ENCODE results near the gene EXOC6.
"Not testable (repeated sequence)": the region's sequence is repeated elsewhere in the genome, so short reads cannot be mapped to it uniquely, and the experiment has no call there.

EXOC6 gene

DNA sequence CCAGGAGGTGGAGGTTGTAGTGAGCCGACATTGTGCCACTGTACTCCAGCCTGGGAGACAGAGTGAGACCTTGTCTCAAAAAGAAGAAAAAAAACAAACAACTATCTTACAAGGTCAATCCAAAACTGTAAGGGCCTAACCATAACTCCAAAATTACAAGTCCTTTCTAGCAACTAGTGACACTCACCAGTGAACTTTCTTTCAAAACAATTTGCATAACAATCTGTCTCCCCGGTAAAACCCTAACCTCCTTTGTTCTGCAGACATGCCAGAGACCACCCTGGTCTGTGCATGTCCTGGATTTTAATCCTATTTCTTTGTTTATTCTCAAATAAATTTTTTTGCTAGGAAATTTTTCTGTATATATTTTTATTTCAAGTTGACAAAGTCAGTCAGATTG, 68.1 kb downstream of the EXOC6 start:
- Histone ChIP-seq H3K4me1 (ENCODE audit: control insufficient read depth, insufficient read depth, low read length) (no peaks in the 10 kb centered on the region), H3K27me3 (ENCODE audit: control insufficient read depth, insufficient read depth, low read length) (no peaks in the 10 kb centered on the region), H3K9me3 (replicated peaks; ENCODE audit: low read length) (peaks cover 3% of the 10 kb centered on the region), H3K4me3 (ENCODE audit: low read length) (no peak overlapping the region), H3K9ac (ENCODE audit: low read depth, low read length) (no peak overlapping the region), H3K4me2 (ENCODE audit: low read length) (no peak overlapping the region), H3K36me3 (ENCODE audit: insufficient read depth, low read length) (no peaks in the 10 kb centered on the region)

DNA sequence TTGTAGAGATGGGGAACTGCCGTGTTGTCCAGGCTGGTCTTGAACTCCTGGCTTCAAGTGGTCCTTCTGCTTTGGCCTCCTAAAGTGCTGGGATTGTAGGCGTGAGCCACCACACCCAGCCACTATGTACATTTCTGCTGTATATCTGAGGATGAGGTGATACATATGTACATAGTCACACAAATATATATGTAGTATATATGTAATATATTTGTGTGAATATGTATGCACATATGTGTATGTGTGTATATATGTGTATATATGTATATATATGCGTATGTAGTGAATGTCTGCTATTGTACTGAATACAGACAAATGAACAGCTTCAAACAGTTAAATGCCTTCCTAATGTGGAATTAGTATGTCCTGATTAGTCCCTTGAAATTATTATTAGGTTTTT, 70.3 kb downstream of the EXOC6 start:
- no peaks in the 10 kb centered on the region for H3K36me3 ChIP-seq (ENCODE audit: insufficient read depth, low read length)
- H3K27me3 ChIP-seq (ENCODE audit: control insufficient read depth, insufficient read depth, low read length) = no peaks in the 10 kb centered on the region
- H3K4me3 ChIP-seq (ENCODE audit: low read length) = no peak overlapping the region

DNA sequence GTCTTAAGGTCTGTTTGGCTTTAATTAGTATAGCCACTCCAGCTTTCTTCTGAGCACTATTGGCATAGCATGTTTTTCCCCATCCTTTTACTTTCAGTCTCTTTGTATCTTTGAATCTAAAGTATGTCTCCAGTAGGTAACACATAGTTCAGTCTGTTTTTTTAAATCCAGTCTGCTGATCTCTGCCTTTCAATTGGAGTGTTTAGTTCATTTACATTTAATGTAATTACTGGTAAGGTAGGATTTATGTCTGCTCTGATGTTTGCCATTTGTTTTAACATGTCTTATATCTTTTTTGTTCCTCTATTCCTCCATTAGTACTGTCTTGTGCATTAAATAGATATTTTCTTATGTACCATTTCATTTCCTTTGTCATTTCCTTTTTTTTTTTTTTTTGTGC, 72.5 kb downstream of the EXOC6 start:
- H3K4me2 ChIP-seq (ENCODE audit: low read length) = no peak overlapping the region
- H3K36me3 ChIP-seq (ENCODE audit: insufficient read depth, low read length) = no peaks in the 10 kb centered on the region
- H3K4me3 ChIP-seq (ENCODE audit: low read length) = no peak overlapping the region
- no peak overlapping the region for H3K9ac ChIP-seq (ENCODE audit: low read depth, low read length)
- H3K4me1 ChIP-seq (ENCODE audit: control insufficient read depth, insufficient read depth, low read length) = no peaks in the 10 kb centered on the region
- H3K27me3 ChIP-seq (ENCODE audit: control insufficient read depth, insufficient read depth, low read length) = no peaks in the 10 kb centered on the region
- peaks cover 3% of the 10 kb centered on the region for H3K9me3 ChIP-seq (replicated peaks; ENCODE audit: low read length)

More for the DNA sequence above, 70.3 kb downstream of the EXOC6 start:
- Histone ChIP-seq H3K9me3 (replicated peaks; ENCODE audit: low read length) (peaks cover 3% of the 10 kb centered on the region), H3K4me2 (ENCODE audit: low read length) (no peak overlapping the region), H3K4me1 (ENCODE audit: control insufficient read depth, insufficient read depth, low read length) (no peaks in the 10 kb centered on the region), H3K9ac (ENCODE audit: low read depth, low read length) (no peak overlapping the region)

DNA sequence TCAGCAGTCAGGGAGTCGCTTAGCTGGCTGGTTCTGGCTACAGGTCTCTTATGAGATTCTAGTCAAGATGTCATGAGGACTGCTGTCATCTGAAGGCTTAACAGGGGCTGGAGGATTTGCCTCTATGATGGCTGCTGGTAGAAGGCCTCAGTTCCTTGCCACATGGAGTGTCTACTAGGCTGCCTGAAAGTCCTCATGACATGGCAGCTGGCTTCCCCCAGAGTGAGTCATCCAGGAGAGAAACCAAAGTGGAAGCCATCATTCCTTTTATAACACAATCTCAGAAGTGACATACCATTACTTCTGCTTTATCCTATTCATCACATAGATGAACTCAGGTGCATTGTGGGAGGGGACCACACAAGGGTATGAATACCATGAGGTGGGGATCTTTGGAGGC, 75.1 kb downstream of the EXOC6 start:
- no peaks in the 10 kb centered on the region for H3K4me1 ChIP-seq (ENCODE audit: control insufficient read depth, insufficient read depth, low read length)
- H3K9ac ChIP-seq (ENCODE audit: low read depth, low read length) = no peak overlapping the region
- H3K36me3 ChIP-seq (ENCODE audit: insufficient read depth, low read length) = no peaks in the 10 kb centered on the region
- no peak overlapping the region for H3K4me3 ChIP-seq (ENCODE audit: low read length)
- no peaks in the 10 kb centered on the region for H3K27me3 ChIP-seq (ENCODE audit: control insufficient read depth, insufficient read depth, low read length)
- peaks cover 3% of the 10 kb centered on the region for H3K9me3 ChIP-seq (replicated peaks; ENCODE audit: low read length)
- H3K4me2 ChIP-seq (ENCODE audit: low read length) = no peak overlapping the region

DNA sequence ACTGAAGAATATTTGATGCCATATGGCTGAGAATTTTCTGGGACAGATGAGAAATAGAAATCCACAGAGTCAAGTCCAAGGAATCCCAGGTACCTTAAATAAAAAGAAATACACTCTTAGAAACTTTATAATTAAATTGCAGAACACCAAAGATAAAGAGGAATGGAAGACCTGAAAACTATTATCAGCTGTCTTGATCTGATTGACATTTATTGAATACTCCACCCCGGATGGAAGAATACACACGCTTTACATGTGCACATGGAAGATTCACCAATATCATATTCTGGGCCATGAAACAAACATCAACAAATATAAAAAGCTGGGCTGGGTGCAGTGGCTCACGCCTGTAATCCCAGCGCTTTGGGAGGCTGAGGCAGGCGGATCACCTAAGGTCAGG, 81.6 kb downstream of the EXOC6 start:
- no peak overlapping the region for H3K9ac ChIP-seq (ENCODE audit: low read depth, low read length)
- H3K27me3 ChIP-seq (ENCODE audit: control insufficient read depth, insufficient read depth, low read length) = no peaks in the 10 kb centered on the region
- no peak overlapping the region for H3K4me2 ChIP-seq (ENCODE audit: low read length)
- H3K4me1 ChIP-seq (ENCODE audit: control insufficient read depth, insufficient read depth, low read length) = no peaks in the 10 kb centered on the region
- H3K4me3 ChIP-seq (ENCODE audit: low read length) = no peak overlapping the region
- no peaks in the 10 kb centered on the region for H3K36me3 ChIP-seq (ENCODE audit: insufficient read depth, low read length)
- H3K9me3 ChIP-seq (replicated peaks; ENCODE audit: low read length) = no peaks in the 10 kb centered on the region

DNA sequence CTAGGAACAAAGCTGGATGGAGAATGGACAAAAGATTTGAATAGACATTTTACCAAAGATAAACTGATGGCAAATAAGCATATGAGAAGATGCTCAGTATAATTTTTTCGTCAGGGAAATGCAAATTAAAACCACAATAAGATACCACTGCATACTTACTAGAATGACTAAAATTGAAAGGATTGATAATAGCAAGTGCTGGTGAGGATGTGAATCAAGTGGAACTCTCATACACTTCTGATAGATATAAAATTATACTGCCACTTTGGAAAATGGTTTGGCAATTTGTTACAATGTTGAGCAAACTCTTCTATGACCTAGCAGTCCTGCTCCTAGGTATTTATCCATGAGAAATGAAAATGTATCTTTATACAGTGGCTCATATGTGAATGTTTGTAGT, 83.3 kb downstream of the EXOC6 start:
- no peak overlapping the region for H3K4me2 ChIP-seq (ENCODE audit: low read length)
- H3K4me1 ChIP-seq (ENCODE audit: control insufficient read depth, insufficient read depth, low read length) = no peaks in the 10 kb centered on the region
- H3K9ac ChIP-seq (ENCODE audit: low read depth, low read length) = no peak overlapping the region
- H3K4me3 ChIP-seq (ENCODE audit: low read length) = no peak overlapping the region
- no peaks in the 10 kb centered on the region for H3K27me3 ChIP-seq (ENCODE audit: control insufficient read depth, insufficient read depth, low read length)
- H3K9me3 ChIP-seq (replicated peaks; ENCODE audit: low read length) = no peaks in the 10 kb centered on the region
- H3K36me3 ChIP-seq (ENCODE audit: insufficient read depth, low read length) = no peaks in the 10 kb centered on the region

DNA sequence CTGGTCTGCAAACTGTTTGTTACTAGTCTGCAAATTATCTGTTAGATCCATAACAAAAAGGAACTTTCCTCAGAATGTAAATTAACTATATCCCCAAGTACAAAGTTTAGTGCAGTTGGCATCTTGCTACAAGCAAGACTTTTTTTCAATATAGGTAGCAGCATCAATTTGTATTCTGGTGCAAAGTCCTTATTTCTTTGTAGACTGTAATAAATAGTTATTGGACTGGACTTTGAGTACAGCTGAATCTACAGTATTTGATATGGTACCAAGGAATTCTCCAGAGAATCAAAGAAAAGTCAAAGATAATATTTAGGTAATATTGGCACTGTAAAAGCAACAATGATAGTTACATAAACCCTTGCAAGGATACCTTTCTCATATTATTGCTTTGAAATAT, 89.6 kb downstream of the EXOC6 start:
- no peak overlapping the region for H3K4me3 ChIP-seq (ENCODE audit: low read length)
- H3K9ac ChIP-seq (ENCODE audit: low read depth, low read length) = no peak overlapping the region

DNA sequence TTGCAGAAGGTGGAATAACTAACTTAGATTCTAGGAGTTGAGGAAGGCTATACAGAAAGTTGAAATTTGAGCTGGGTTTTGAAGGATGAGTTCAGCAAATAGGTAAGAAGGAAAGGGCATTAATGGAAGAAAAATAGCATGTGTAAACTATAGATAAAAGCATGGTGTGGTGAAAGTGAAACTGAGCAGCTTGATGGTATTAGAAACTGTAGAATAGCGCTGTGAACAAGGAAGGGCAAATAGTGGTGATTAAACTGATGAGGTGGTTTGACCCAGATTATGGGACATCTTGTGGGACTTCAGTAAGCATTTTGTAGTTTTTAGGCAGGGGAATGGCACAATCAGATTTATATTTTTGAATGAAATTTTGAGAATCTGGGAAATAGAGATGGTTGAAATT, 90.5 kb downstream of the EXOC6 start:
- Histone ChIP-seq H3K4me1 (ENCODE audit: control insufficient read depth, insufficient read depth, low read length) (no peaks in the 10 kb centered on the region), H3K4me2 (ENCODE audit: low read length) (no peak overlapping the region), H3K9ac (ENCODE audit: low read depth, low read length) (no peak overlapping the region), H3K4me3 (ENCODE audit: low read length) (no peak overlapping the region), H3K36me3 (ENCODE audit: insufficient read depth, low read length) (no peaks in the 10 kb centered on the region), H3K27me3 (ENCODE audit: control insufficient read depth, insufficient read depth, low read length) (no peaks in the 10 kb centered on the region), H3K9me3 (replicated peaks; ENCODE audit: low read length) (no peaks in the 10 kb centered on the region)

More for the DNA sequence above, 89.6 kb downstream of the EXOC6 start:
- Histone ChIP-seq H3K27me3 (ENCODE audit: control insufficient read depth, insufficient read depth, low read length) (no peaks in the 10 kb centered on the region), H3K9me3 (replicated peaks; ENCODE audit: low read length) (no peaks in the 10 kb centered on the region), H3K36me3 (ENCODE audit: insufficient read depth, low read length) (no peaks in the 10 kb centered on the region), H3K4me1 (ENCODE audit: control insufficient read depth, insufficient read depth, low read length) (no peaks in the 10 kb centered on the region), H3K4me2 (ENCODE audit: low read length) (no peak overlapping the region)

DNA sequence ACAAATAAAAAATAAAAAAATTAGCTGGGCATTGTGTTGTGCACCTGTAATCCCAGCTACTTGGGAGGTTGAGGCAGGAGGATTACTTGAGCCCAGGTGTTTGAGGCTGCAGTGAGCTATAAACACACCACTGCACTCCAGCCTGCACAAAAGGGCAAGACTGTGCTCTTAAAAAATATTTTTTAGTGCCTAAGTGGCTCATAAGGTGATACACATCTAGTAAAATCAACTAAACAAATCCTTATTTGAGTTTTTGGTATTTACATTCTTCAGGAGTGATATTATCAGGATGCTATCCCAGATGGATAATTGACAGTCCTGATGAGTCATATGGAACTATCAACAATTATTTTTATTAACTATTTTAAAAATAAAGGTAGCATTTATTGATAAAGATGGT, 93.9 kb downstream of the EXOC6 start:
- no peaks in the 10 kb centered on the region for H3K9me3 ChIP-seq (replicated peaks; ENCODE audit: low read length)
- H3K9ac ChIP-seq (ENCODE audit: low read depth, low read length) = no peak overlapping the region
- H3K4me1 ChIP-seq (ENCODE audit: control insufficient read depth, insufficient read depth, low read length) = no peaks in the 10 kb centered on the region
- H3K27me3 ChIP-seq (ENCODE audit: control insufficient read depth, insufficient read depth, low read length) = no peaks in the 10 kb centered on the region
- no peaks in the 10 kb centered on the region for H3K36me3 ChIP-seq (ENCODE audit: insufficient read depth, low read length)
- H3K4me3 ChIP-seq (ENCODE audit: low read length) = no peak overlapping the region
- H3K4me2 ChIP-seq (ENCODE audit: low read length) = no peak overlapping the region

DNA sequence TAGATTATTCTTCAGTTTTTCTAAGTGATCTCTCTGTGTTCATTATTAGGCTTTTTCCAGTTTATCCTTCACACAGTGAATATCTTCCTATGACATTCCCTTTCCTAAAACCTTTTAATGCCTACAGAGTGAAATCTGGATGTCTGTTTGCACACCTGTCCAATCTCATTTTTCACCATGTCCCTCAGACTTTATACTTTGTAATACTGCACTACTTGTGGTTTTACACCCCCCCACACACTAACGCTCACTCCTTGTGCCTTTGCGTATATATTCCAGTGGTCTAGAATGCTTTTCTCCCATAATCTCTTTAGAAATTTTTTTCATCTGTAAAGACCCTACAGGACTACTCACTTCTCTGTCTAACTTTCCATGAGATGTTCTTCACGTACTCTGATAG, 98.2 kb downstream of the EXOC6 start:
- no peaks in the 10 kb centered on the region for H3K9me3 ChIP-seq (replicated peaks; ENCODE audit: low read length)
- no peak overlapping the region for H3K9ac ChIP-seq (ENCODE audit: low read depth, low read length)
- H3K4me3 ChIP-seq (ENCODE audit: low read length) = no peak overlapping the region
- no peaks in the 10 kb centered on the region for H3K4me1 ChIP-seq (ENCODE audit: control insufficient read depth, insufficient read depth, low read length)
- no peaks in the 10 kb centered on the region for H3K27me3 ChIP-seq (ENCODE audit: control insufficient read depth, insufficient read depth, low read length)
- no peaks in the 10 kb centered on the region for H3K36me3 ChIP-seq (ENCODE audit: insufficient read depth, low read length)
- no peak overlapping the region for H3K4me2 ChIP-seq (ENCODE audit: low read length)

DNA sequence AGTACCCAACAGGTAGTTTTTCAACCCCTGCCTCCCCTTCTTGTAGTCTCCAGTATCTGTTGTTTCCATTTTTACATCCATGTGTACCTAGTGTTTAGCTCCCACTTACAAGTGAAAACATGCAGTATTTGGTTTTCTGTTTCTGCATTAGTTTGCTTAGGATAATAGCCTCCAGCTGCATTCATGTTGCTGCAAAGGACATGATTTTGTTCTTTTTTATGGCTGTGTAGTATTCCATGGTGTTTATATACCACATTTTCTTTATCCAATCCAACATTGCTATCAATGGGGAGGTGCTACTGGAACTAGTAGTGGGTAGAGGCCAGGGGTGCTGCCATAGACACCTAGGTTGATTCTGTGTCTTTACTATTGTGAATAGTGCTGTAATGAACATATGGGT, 104.3 kb downstream of the EXOC6 start:
- H3K4me2 ChIP-seq (ENCODE audit: low read length); H3K9ac ChIP-seq (ENCODE audit: low read depth, low read length); H3K4me1 ChIP-seq (ENCODE audit: control insufficient read depth, insufficient read depth, low read length); H3K27me3 ChIP-seq (ENCODE audit: control insufficient read depth, insufficient read depth, low read length); H3K9me3 ChIP-seq (replicated peaks; ENCODE audit: low read length); H3K4me3 ChIP-seq (ENCODE audit: low read length); H3K36me3 ChIP-seq (ENCODE audit: insufficient read depth, low read length): not testable (repeated sequence)

DNA sequence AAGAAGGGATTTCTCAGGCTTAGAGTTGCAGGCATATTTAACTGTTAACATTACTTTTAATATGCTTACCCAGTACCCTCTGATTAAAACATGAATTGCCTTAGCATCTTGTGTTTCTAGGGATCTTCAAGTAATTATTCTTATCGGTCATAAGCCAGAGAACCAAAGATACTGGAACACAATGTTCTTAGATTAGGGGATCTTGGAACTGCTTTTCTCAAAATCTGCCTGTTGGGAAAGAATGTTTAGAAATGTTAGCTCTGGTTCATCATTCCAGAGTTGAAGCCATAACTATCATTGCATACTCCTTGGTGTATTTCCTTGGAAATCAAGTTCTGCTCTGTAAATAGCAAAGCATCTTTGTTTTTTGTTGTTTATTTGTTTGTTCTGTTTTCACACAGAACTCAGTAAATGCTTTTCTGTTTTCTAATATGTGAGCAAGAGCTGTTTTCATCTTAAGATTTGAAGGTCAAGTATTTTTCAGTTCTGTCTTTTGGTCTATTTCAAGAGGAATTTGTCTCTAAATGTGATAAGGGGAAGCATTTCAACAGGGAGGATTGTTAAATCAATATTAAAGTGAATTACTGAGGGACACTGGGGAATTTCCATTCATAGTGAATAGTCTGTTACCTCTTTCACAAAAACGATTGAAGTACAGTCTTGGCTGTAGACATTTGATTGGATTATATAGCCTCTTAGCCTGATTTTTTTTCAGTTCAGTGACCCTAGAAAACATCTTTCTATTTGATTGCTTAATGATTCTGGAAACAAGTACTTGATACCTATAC, 109.1 kb downstream of the EXOC6 start:
- no peaks in the 10 kb centered on the region for H3K4me1 ChIP-seq (ENCODE audit: control insufficient read depth, insufficient read depth, low read length)
- H3K27me3 ChIP-seq (ENCODE audit: control insufficient read depth, insufficient read depth, low read length) = no peaks in the 10 kb centered on the region
- no peaks in the 10 kb centered on the region for H3K36me3 ChIP-seq (ENCODE audit: insufficient read depth, low read length)
- no peaks in the 10 kb centered on the region for H3K9me3 ChIP-seq (replicated peaks; ENCODE audit: low read length)
- no peak overlapping the region for H3K9ac ChIP-seq (ENCODE audit: low read depth, low read length)
- no peak overlapping the region for H3K4me2 ChIP-seq (ENCODE audit: low read length)
- no peak overlapping the region for H3K4me3 ChIP-seq (ENCODE audit: low read length)
